ENCODE measurements around the gene TMEM156.

- TF ChIP-seq EZH2 (IDR thresholded peaks at IDR 0.05; ENCODE audit: borderline replicate concordance, low read depth, low read length, severe bottlenecking) = no peak
- no peak for TF ChIP-seq POLR2AphosphoS5 (IDR thresholded peaks at IDR 0.05; ENCODE audit: insufficient read depth, low read depth, low read length)
- TF ChIP-seq CTCF (IDR thresholded peaks at IDR 0.05; ENCODE audit: extremely low read depth in 1 of 2, insufficient read depth in 1 of 2, low read depth in 1 of 2, low read length in 2 of 2) = no peak
- TF ChIP-seq JUN (IDR thresholded peaks at IDR 0.05; ENCODE audit: borderline replicate concordance, insufficient read depth, insufficient read length, low read depth) = no peak
- no peak for TF ChIP-seq MYC (IDR thresholded peaks at IDR 0.05; ENCODE audit: low read depth, low read length)
- TF ChIP-seq POLR2A (IDR thresholded peaks at IDR 0.05; ENCODE audit: low read depth, low read length) = no peak
- TF ChIP-seq MAX (IDR thresholded peaks at IDR 0.05; ENCODE audit: insufficient read depth, insufficient read length) = no peak
- no peak for TF ChIP-seq FOS (IDR thresholded peaks at IDR 0.05; ENCODE audit: borderline replicate concordance, insufficient read depth, low read length)
- TF ChIP-seq GATA2 (IDR thresholded peaks at IDR 0.05; ENCODE audit: insufficient read depth, insufficient read length, low read depth, low read length) = no peak
Measured at GRCh38 chr4:38940476-38940875, 91.7 kb downstream of the TMEM156 start.
